SKM-1 (cell line): Measurements from ENCODE around the gene TBRG4.

Experiments
- DNase-seq: peaks from one replicate; lab custom pipeline; 2025; ENCODE audit not compliant: unreplicated experiment; lab: John Stamatoyannopoulos, UW

TBRG4 gene

GRCh38 chr7:45060295-45060694 is 51.2 kb downstream of the TBRG4 start:
- no peak for DNase-seq

DNA sequence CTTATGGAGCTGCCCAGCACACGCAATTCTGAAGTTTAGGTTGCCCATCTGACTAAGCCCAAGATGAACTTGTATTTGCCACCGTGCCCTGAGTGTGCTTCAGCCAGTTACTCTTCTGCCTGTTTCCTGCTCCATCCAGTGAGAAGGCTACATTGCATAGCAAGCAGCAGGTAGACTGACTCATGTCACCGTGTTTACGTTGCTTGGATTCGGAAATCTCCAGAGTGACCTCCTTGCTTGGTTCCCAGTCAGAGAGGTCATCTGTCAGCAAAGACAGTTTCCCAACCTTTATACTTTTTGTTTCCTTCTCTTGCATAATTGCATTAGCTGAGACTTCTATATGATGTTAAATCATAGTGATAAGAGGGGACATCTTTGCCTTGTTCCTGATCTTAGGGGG is 53.6 kb downstream of the TBRG4 start:
- DNase-seq, result no peak

DNA sequence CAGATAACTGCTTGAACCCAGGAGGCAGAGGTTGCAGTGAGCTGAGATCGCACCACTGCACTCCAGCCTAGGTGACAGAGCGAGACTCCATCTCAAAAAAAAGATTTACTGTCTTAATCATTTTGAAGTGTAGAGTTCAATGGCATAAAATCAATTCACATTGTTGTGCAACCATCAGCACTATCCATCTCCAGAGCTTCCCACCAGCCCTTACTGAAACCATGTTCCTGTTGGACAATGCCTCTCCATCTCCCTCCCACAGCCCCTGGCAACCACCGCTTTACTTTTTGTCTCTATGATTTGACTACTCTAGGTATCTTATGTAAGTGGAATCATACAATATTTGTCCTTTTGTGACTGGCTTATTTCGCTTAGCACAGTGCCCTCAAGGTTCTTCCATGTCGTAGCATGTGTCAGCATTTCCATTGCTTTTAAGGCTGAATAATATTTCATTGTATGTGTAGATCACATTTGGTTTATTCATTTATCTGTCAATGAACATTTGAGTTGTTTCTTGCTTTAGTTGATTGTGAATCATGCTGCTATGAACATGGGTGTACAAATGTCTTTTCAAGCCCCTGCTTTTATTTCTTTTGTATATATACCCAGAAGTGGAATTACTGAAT is 55.8 kb downstream of the TBRG4 start:
- no peak for DNase-seq

- no peak for DNase-seq
These were observed 56.5 kb downstream of the TBRG4 start for GRCh38 chr7:45055016-45055415.

DNA sequence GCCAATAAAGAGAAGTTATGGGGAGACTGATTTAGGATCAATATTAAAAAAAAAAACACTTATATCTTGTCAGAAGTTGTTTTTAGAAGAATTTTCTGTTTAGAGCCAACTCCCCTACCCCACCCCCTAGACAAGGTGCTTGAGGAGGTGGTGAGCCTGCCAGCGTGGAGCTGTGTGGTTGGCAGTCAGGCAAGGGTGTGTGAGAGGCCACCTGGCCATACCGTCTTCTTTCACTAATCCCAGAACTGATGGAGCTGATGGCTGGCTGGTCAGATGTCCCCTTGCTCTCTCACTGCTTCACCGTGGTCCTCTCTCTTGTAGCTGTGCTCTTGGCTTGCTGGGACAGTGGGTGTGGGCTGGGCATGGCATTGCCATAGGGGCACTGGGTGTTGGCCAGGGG is 57.1 kb downstream of the TBRG4 start:
- no peak for DNase-seq

DNA sequence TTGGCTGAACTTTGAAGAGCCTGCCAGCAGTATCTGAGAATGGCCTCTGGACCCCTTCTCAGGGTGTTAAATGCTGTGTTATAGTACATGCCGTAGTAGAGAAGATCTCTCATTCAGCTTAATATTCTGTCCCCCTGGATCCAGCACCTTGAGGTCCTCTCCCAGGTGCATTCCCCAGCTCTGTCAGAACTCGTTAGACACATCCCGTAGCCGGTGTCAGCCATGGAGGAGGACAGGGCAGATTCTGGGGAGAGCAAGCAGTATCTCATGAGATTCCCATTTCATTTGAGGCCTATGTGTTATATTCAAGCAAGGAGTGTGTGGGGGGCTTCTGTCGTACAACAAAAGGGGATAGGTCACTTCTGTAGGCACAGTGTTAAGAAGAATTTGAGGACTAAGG is 57.6 kb downstream of the TBRG4 start:
- no peak for DNase-seq

- no peak for DNase-seq
These were observed 58.1 kb downstream of the TBRG4 start for GRCh38 chr7:45053401-45053800.

GRCh38 chr7:45052011-45052410 is 59.5 kb downstream of the TBRG4 start:
- DNase-seq, result no peak

DNA sequence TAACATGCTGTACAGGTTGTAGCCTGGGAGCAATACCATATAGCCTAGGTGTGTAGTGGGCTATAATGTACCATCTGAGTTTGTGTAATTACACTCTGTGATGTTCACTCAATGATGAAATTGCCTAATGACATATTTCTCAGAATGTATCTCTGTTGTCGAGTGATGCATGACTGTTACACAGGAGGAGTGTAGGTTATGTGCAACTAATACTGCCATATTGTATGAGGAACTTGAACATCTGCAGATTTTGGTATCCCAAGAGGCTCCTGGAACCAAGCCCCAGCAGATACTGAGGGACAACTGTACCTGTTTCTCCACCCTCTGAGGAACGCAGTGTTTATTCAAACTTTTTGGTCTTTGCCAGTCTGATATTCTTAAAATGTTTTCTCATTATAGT is 61.3 kb downstream of the TBRG4 start:
- DNase-seq, result no peak
